ENCODE data around the gene HLA-DPA1. TPM values are rescaled to one million over a fixed set of nuclear protein-coding genes. Genes with fewer than 3 reads are reported as not detected.

Gene HLA-DPA1
- total RNA-seq, 1 experiment from 2014 or later: 0.69 TPM

GRCh38 chr6:33029328-33030184 is 43.9 kb downstream of the HLA-DPA1 start:
- Histone ChIP-seq H3K9me3 (ENCODE audit: control insufficient read depth, insufficient read depth, low read depth, low read length) (no peaks in the 10 kb centered on the region), H3K36me3 (ENCODE audit: control insufficient read depth, insufficient read depth, low read length) (no peaks in the 10 kb centered on the region), H3K4me3 (ENCODE audit: low read depth in 2 of 2, low read length in 2 of 2) (no peak overlapping the region), H3K27me3 (ENCODE audit: control insufficient read depth, insufficient read depth, low read length) (peaks cover 30% of the 10 kb centered on the region), H3K4me1 (ENCODE audit: control insufficient read depth, insufficient read depth, low read length) (no peaks in the 10 kb centered on the region), H3K27ac (ENCODE audit: low read length) (no peak overlapping the region)
- no peak; the same call in 1 of the 2 replicates for ATAC-seq
- TF ChIP-seq CTCF (IDR thresholded peaks at IDR 0.05): no peak
- no peak for TF ChIP-seq POLR2AphosphoS5 (IDR thresholded peaks at IDR 0.05; ENCODE audit: low read depth, low read length)
- no peak for TF ChIP-seq TCF7L2 (IDR thresholded peaks at IDR 0.05; ENCODE audit: low read depth, low read length)
- no peak for TF ChIP-seq REST (IDR thresholded peaks at IDR 0.05; ENCODE audit: insufficient read depth in 1 of 2, low read depth in 2 of 2, low read length in 1 of 2)
- TF ChIP-seq SIN3A (IDR thresholded peaks at IDR 0.05; ENCODE audit: borderline replicate concordance, insufficient read depth, low read depth, low read length): no peak
- in situ Hi-C loops (cut with HindIII; ENCODE audit: low pct_unique_long_range_greater_than_20kb, low sequenced_read_pairs) (no loop called here), intact Hi-C loops (cut with micrococcal nuclease; ENCODE audit: unreplicated experiment) (no loop called here)
- ChIA-PET CTCF (no interaction called here), POLR2A (no interaction called here)
- BruUV-seq (replicated peaks): no TSS peak
- DNase-seq (ENCODE audit: low read depth, low spot score): no peak

GRCh38 chr6:33028220-33028849 is 45.1 kb downstream of the HLA-DPA1 start:
- in situ Hi-C loops (cut with HindIII; ENCODE audit: low pct_unique_long_range_greater_than_20kb, low sequenced_read_pairs): no loop called here
- DNase-seq (ENCODE audit: low read depth, low spot score): no peak
- no TSS peak for BruUV-seq (replicated peaks)
- Histone ChIP-seq H3K36me3 (ENCODE audit: control insufficient read depth, insufficient read depth, low read length) (no peaks in the 10 kb centered on the region), H3K4me3 (ENCODE audit: low read depth in 2 of 2, low read length in 2 of 2) (no peak overlapping the region), H3K4me1 (ENCODE audit: control insufficient read depth, insufficient read depth, low read length) (no peaks in the 10 kb centered on the region), H3K27ac (ENCODE audit: low read length) (no peak overlapping the region), H3K27me3 (ENCODE audit: control insufficient read depth, insufficient read depth, low read length) (peaks cover 23% of the 10 kb centered on the region), H3K9me3 (ENCODE audit: control insufficient read depth, insufficient read depth, low read depth, low read length) (no peaks in the 10 kb centered on the region)
- CTCF ChIA-PET: interaction anchor here (0.6 kb wide), 1 partner anchor 21 kb away, joined by 3 read pairs; no protein-coding TSS in a partner anchor
- intact Hi-C loops (cut with micrococcal nuclease; ENCODE audit: unreplicated experiment): no loop called here
- TF ChIP-seq TCF7L2 (IDR thresholded peaks at IDR 0.05; ENCODE audit: low read depth, low read length): no peak
- no peak for TF ChIP-seq POLR2AphosphoS5 (IDR thresholded peaks at IDR 0.05; ENCODE audit: low read depth, low read length)
- no peak for TF ChIP-seq CTCF (IDR thresholded peaks at IDR 0.05)
- no peak for TF ChIP-seq SIN3A (IDR thresholded peaks at IDR 0.05; ENCODE audit: borderline replicate concordance, insufficient read depth, low read depth, low read length)
- no peak for TF ChIP-seq REST (IDR thresholded peaks at IDR 0.05; ENCODE audit: insufficient read depth in 1 of 2, low read depth in 2 of 2, low read length in 1 of 2)
- ATAC-seq: no peak
- POLR2A ChIA-PET: no interaction called here
